CD4-positive, alpha-beta T cell (primary cell): ENCODE results near the gene EMC9. TPM values are rescaled to one million over a fixed set of nuclear protein-coding genes. Genes with fewer than 3 reads are reported as not detected.
A peak's percentile ranks its signal among the peaks of the same experiment; 100 is the strongest.

Source experiments
- ATAC-seq: fragments of 200-7000 bp; cut with Tn5 transposase; one replicate; pipeline ENCODE4 v1.10.0; 2022; ENCODE audit warnings: mild to moderate bottlenecking; ENCODE audit not compliant: poor library complexity
- CTCF ChIA-PET: fragments of 350-600 bp; sonication (Branson Sonifier 250); formaldehyde crosslinking; loops from one replicate; lab custom pipeline; 2021; ENCODE audit warnings: antibody characterized with exemption, inconsistent platforms; lab: Charles Lee
- POLR2A ChIA-PET: fragments of 350-600 bp; sonication (Branson Sonifier 250); formaldehyde crosslinking; loops from one replicate; lab custom pipeline; 2021; ENCODE audit warnings: antibody characterized with exemption, inconsistent platforms; lab: Charles Lee
- DNase-seq, 14 experiments: peaks; one replicate each; pipeline ENCODE4 v3.0.0-alpha.2; 2013 to 2020; ENCODE audit warnings: mixed read lengths in 2 of 14
- H3K27ac ChIP-seq, 2 donors: one replicate each; pipeline versions ENCODE4 v1.5.1 to v1.7.0; 2013; ENCODE audit warnings: low read length in 2 of 2, low read depth in 1 of 2, mild to moderate bottlenecking in 1 of 2
- H3K27me3 ChIP-seq, 2 experiments: 1 replicate in 1 of 2; 2 replicates in 1 of 2; pipeline versions ENCODE4 v1.6.1 to v1.7.0; 2013; ENCODE audit warnings: low read length in 2 of 2, control low read depth in 1 of 2, mild to moderate bottlenecking in 1 of 2, moderate library complexity in 1 of 2; ENCODE audit not compliant: insufficient read depth in 2 of 2, control insufficient read depth in 1 of 2
- H3K36me3 ChIP-seq: one replicate; pipeline ENCODE4 v1.6.1; 2013; ENCODE audit warnings: low read length, control low read depth; ENCODE audit not compliant: insufficient read depth
- H3K4me1 ChIP-seq: one replicate; pipeline ENCODE4 v1.6.1; 2013; ENCODE audit warnings: low read length, control low read depth; ENCODE audit not compliant: insufficient read depth
- H3K4me3 ChIP-seq: one replicate; pipeline ENCODE4 v1.5.1; 2013; ENCODE audit warnings: mild to moderate bottlenecking, low read length, moderate library complexity
- H3K9me3 ChIP-seq, 2 experiments: 1 replicate in 1 of 2; 2 replicates in 1 of 2; pipeline versions ENCODE4 v1.6.1 to v1.7.0; 2013; ENCODE audit warnings: low read length in 2 of 2, mild to moderate bottlenecking in 2 of 2, control low read depth in 1 of 2, moderate library complexity in 1 of 2; ENCODE audit not compliant: control insufficient read depth in 1 of 2, insufficient read depth in 1 of 2
- H3K27ac Mint-ChIP-seq: one replicate; pipeline ENCODE4 v1.8.0; 2020; ENCODE audit warnings: mixed read lengths
- H3K27me3 Mint-ChIP-seq: one replicate; pipeline ENCODE4 v1.8.0; 2021; ENCODE audit warnings: mixed read lengths
- H3K36me3 Mint-ChIP-seq: one replicate; pipeline ENCODE4 v1.8.0; 2021; ENCODE audit warnings: low read depth, mixed read lengths
- H3K4me1 Mint-ChIP-seq: one replicate; pipeline ENCODE4 v1.8.0; 2021; ENCODE audit warnings: low read depth, mixed read lengths
- H3K4me3 Mint-ChIP-seq: one replicate; pipeline ENCODE4 v1.8.0; 2020; ENCODE audit warnings: mild to moderate bottlenecking, mixed read lengths
- H3K9me3 Mint-ChIP-seq: one replicate; pipeline ENCODE4 v1.8.0; 2020; ENCODE audit warnings: mixed read lengths
- CTCF ChIP-seq: fragments of 200-600 bp; IDR thresholded peaks from one replicate; pipeline ENCODE4 v1.8.0; 2022; ENCODE audit warnings: antibody characterized with exemption, mild to moderate bottlenecking
- intact Hi-C, 2 experiments: fragments of 100-400 bp; cut with DNase I in 1 of 2; cut with micrococcal nuclease in 1 of 2; formaldehyde crosslinking; loops; one replicate each; pipeline versions ENCODE4 v1.15.1 to v1.9.0; 2023 to 2025; cut with DNase I, micrococcal nuclease
- total RNA-seq, 174 experiments: library from RNA in 2 of 174; stranded (reverse) in 2 of 174; gene quantifications; one replicate each; pipeline ENCODE4 v1.2.3 and lab custom pipeline; 2021 to 2026

Gene EMC9
- total RNA-seq, 2 experiments from 2014 or later: 11.8 to 13.1 TPM

DNA sequence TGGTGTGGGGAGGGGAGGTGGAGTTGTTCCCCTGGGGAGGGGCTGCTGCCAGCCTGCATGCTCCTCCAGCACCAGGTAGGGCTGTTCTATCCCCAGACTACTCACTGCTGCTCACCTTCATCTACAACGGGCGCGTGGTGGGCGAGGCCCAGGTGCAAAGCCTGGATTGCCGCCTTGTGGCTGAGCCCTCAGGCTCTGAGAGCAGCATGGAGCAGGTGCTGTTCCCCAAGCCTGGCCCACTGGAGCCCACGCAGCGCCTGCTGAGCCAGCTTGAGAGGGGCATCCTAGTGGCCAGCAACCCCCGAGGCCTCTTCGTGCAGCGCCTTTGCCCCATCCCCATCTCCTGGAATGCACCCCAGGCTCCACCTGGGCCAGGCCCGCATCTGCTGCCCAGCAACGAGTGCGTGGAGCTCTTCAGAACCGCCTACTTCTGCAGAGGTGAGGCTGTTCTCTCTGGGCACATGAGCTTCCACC is 23.2 kb upstream of the EMC9 start:
- Mint-ChIP-seq H3K27ac (peak overlapping the region; percentile 98), H3K4me3 (peak overlapping the region; percentile 95), H3K4me1 (peaks cover 70% of the 10 kb centered on the region), H3K36me3 (peaks cover 89% of the 10 kb centered on the region), H3K9me3 (no peaks in the 10 kb centered on the region), H3K27me3 (no peaks in the 10 kb centered on the region)
- intact Hi-C loops: loop anchor here in 1 of 2 experiments (2.0 to 5.0 kb wide), 2 partner anchors 22 to 152 kb away; no protein-coding TSS in a partner anchor
- H3K27me3 ChIP-seq: no peaks in the 10 kb centered on the region
- no peak for TF ChIP-seq CTCF
- CTCF ChIA-PET: no interaction called here
- POLR2A ChIA-PET: interaction anchor here (0.9 to 2.6 kb wide), 7 partner anchors 18 to 56 kb away, joined by 3 to 11 read pairs (median 5); partner anchors contain the start of genes DCAF11, EMC9, IPO4 and NRL
- H3K9me3 ChIP-seq: no peaks in the 10 kb centered on the region
- no peak overlapping the region for H3K27ac ChIP-seq
- peaks cover 73% of the 10 kb centered on the region for H3K36me3 ChIP-seq
- no peak overlapping the region for H3K4me3 ChIP-seq
- ATAC-seq: no peak
- H3K4me1 ChIP-seq: peaks cover 52% of the 10 kb centered on the region
- DNase-seq: no peak

DNA sequence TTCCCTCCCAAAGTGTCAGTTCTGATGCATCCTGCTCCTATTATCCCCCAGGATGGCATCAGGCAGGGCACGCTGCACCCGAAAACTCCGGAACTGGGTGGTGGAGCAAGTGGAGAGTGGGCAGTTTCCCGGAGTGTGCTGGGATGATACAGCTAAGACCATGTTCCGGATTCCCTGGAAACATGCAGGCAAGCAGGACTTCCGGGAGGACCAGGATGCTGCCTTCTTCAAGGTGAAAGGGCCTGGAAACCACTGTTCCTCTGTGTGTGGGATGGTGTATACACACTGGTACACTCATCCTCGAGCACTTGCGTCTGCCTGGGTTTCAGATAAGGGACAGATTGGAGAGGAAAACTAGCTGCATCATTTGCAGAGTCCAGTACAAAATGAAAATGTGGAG is 20.7 kb upstream of the EMC9 start:
- H3K4me3 ChIP-seq: peak overlapping the region; percentile 95
- H3K9me3 ChIP-seq: no peaks in the 10 kb centered on the region
- H3K27ac ChIP-seq: peak overlapping the region; percentile 97 to 98
- H3K27me3 ChIP-seq: no peaks in the 10 kb centered on the region
- H3K27me3 Mint-ChIP-seq: no peaks in the 10 kb centered on the region
- no peak for DNase-seq
- ChIA-PET CTCF (interaction anchor here (1.1 to 3.1 kb wide), 10 partner anchors 9 to 55 kb away, joined by 3 to 33 read pairs (median 16); partner anchors contain the start of genes CHMP4A, DCAF11, IPO4 and NRL), POLR2A (interaction anchor here (1.0 to 5.0 kb wide), 27 partner anchors 9 to 269 kb away, joined by 3 to 154 read pairs (median 14); partner anchors contain the start of genes CHMP4A, CIDEB, DCAF11 and EMC9)
- no peak for ATAC-seq
- H3K36me3 Mint-ChIP-seq: peaks cover 90% of the 10 kb centered on the region
- peaks cover 76% of the 10 kb centered on the region for H3K36me3 ChIP-seq
- peak overlapping the region; percentile 98 for H3K27ac Mint-ChIP-seq
- no peak for TF ChIP-seq CTCF
- H3K4me1 ChIP-seq: peaks cover 52% of the 10 kb centered on the region
- H3K4me3 Mint-ChIP-seq: peak overlapping the region; percentile 95
- intact Hi-C loops: loop anchor here in 1 of 2 experiments (5.0 kb wide), 1 partner anchor 150 kb away; no protein-coding TSS in a partner anchor
- H3K4me1 Mint-ChIP-seq: peaks cover 57% of the 10 kb centered on the region
- no peaks in the 10 kb centered on the region for H3K9me3 Mint-ChIP-seq

GRCh38 chr14:24160850-24161804 is 19.7 kb upstream of the EMC9 start, which contains the start of gene IRF9:
Gene IRF9 (plus strand): TSS chr14:24161265. CDS start chr14:24162145, 880 bp downstream.
- Histone ChIP-seq H3K9me3 (no peaks in the 10 kb centered on the region), H3K27me3 (no peaks in the 10 kb centered on the region), H3K27ac (peak within 1 kb of the TSS; percentile 97 to 98), H3K36me3 (peaks cover 74% of the 10 kb centered on the region), H3K4me3 (peak within 1 kb of the TSS; percentile 95), H3K4me1 (peaks cover 52% of the 10 kb centered on the region)
- CTCF ChIA-PET: interaction anchor here (0.6 to 3.1 kb wide), 35 partner anchors 10 to 1330 kb away, joined by 3 to 33 read pairs (median 4); partner anchors contain the start of genes CARMIL3, CHMP4A, DCAF11 and EMC9
- Mint-ChIP-seq H3K9me3 (no peaks in the 10 kb centered on the region), H3K27ac (peak within 1 kb of the TSS; percentile 98), H3K36me3 (peaks cover 87% of the 10 kb centered on the region), H3K27me3 (no peaks in the 10 kb centered on the region), H3K4me3 (peak within 1 kb of the TSS; percentile 95), H3K4me1 (peaks cover 57% of the 10 kb centered on the region)
- TF ChIP-seq CTCF: peak; percentile 84
- ATAC-seq (peak; percentile 84), DNase-seq (peak; percentile 94 to 100 (median 98))
- intact Hi-C loops: loop anchor here (1.0 to 5.0 kb wide), 11 partner anchors 13 to 149 kb away; partner anchors contain the start of genes DCAF11 (in 2 of the 2), NRL (in 2 of the 2), PSME1 (in 2 of the 2) and CHMP4A (in 1 of the 2)
- POLR2A ChIA-PET: interaction anchor here (0.6 to 5.0 kb wide), 38 partner anchors 10 to 840 kb away, joined by 3 to 154 read pairs (median 10); partner anchors contain the start of genes CARMIL3, CHMP4A, CIDEB and DCAF11
